Fibroblast of the aortic adventitia (primary cell): ENCODE results near the gene TLR4. TPM values are rescaled to one million over a fixed set of nuclear protein-coding genes. Genes with fewer than 3 reads are reported as not detected.
A peak's percentile ranks its signal among the peaks of the same experiment; 100 is the strongest.

Experiments used
- DNase-seq: peaks from one replicate; pipeline ENCODE4 v3.0.0-alpha.2; 2010; ENCODE audit warnings: low read depth
- H3K4me3 ChIP-seq: 2 replicates; pipeline ENCODE4 v1.5.1; 2011; ENCODE audit warnings: low read depth, mild to moderate bottlenecking, control low read depth, low read length, moderate library complexity
- CTCF ChIP-seq: IDR thresholded peaks from 2 replicates; pipeline ENCODE4 v1.5.1; 2011; ENCODE audit warnings: mild to moderate bottlenecking, low read length, control low read depth, inconsistent platforms; ENCODE audit not compliant: insufficient read depth
- total RNA-seq: library from RNA; depleted of rRNA; stranded (reverse); fragments of >200 nt; gene quantifications from 2 replicates; pipeline ENCODE4 v1.2.3, GENCODE V29; 2012; ENCODE audit warnings: low replicate concordance

The TLR4 gene
- total RNA-seq, 1 donor: 16.8 TPM

GRCh38 chr9:117746263-117746662 is 42.1 kb downstream of the TLR4 start:
- no peak for TF ChIP-seq CTCF
- DNase-seq: no peak
- no peak overlapping the region for H3K4me3 ChIP-seq

- no peak overlapping the region for H3K4me3 ChIP-seq
- TF ChIP-seq CTCF: no peak
Measured at GRCh38 chr9:117747386-117747970, 43.3 kb downstream of the TLR4 start.

GRCh38 chr9:117750401-117750800 is 46.2 kb downstream of the TLR4 start:
- TF ChIP-seq CTCF: no peak
- DNase-seq: no peak
- H3K4me3 ChIP-seq: no peak overlapping the region

More at GRCh38 chr9:117747386-117747970, 43.3 kb downstream of the TLR4 start:
- no peak for DNase-seq

DNA sequence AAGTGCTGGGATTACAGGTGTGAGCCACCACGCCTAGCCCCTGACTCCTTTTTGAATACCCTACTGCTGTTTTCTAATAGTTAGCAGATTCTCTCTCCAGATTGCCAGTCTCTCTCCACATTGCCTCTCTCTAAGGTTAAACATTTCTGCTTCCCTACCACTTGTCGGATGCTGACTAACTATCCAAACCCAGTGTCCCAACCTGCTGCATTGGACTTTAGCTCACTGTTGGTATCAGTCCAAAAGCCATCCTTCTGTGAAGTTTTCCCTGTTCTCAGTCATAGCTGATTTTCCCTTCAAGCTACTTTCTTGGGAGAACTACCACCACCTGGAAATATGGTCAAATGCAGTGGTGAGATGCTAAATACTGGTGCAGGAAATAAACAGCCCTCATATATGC is 48.7 kb downstream of the TLR4 start:
- no peak for DNase-seq
- TF ChIP-seq CTCF: no peak
- H3K4me3 ChIP-seq: no peak overlapping the region

GRCh38 chr9:117757561-117758190 is 53.5 kb downstream of the TLR4 start:
- DNase-seq: no peak
- no peak overlapping the region for H3K4me3 ChIP-seq
- TF ChIP-seq CTCF: no peak

DNA sequence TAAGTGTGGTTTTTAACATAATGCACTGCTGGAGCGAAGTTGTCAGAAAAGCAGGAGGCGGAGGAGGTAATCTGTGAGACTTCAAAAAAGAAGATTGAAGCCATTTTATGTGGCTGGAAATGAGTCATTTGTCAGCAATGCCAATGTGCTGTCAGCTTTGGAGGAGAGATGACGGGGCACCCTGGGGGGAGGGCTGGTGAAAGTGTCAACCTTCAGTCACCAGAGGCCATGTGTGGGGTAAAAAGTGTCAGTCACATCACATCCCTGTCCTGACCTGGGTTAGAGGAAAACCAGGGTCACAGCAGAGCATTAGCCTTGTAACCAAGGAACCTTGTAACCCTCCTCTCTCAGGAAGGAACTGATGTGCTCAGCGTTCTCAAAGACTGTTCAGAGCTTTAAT is 59.1 kb downstream of the TLR4 start:
- no peak overlapping the region for H3K4me3 ChIP-seq
- DNase-seq: peak; percentile 25
- TF ChIP-seq CTCF: no peak
